ENCODE data around the gene DNAJC5. TPM values are rescaled to one million over a fixed set of nuclear protein-coding genes. Genes with fewer than 3 reads are reported as not detected.
"Not testable (repeated sequence)": the region's sequence is repeated elsewhere in the genome, so short reads cannot be mapped to it uniquely, and the experiment has no call there.

Gene DNAJC5
- total and polyA plus RNA-seq, 4 donors = 25.1 to 64.5 (median 37.3) TPM

- no peak overlapping the region for H3K4me3 ChIP-seq
- H3K36me3 ChIP-seq (ENCODE audit: control insufficient read depth in 4 of 4, insufficient read depth in 4 of 4, low read length in 4 of 4) = peaks cover 0 to 5% (median 2%) of the 10 kb centered on the region in 4 donors
- ATAC-seq (ENCODE audit: insufficient read depth, low FRiP score) = no peak
- no peak for TF ChIP-seq CTCF (IDR thresholded peaks at IDR 0.05; ENCODE audit: control extremely low read depth, extremely low read depth)
- peaks cover 0 to 3% (median 0%) of the 10 kb centered on the region in 5 donors for H3K4me1 ChIP-seq (ENCODE audit: control insufficient read depth in 5 of 5, insufficient read depth in 5 of 5, low read length in 5 of 5)
- WGBS, 2 donors = 93 to 96% methylated on average over 12 of the region's 12 CpGs
- H3K27ac ChIP-seq (ENCODE audit: low read depth in 1 of 2, low read length in 1 of 2) = no peak overlapping the region
- H3K9ac ChIP-seq (ENCODE audit: insufficient read depth in 1 of 2, low read length in 2 of 2) = no peak overlapping the region
- no peaks in the 10 kb centered on the region for H3K27me3 ChIP-seq (ENCODE audit: control insufficient read depth in 3 of 3, insufficient read depth in 3 of 3, low read length in 2 of 3)
- no peaks in the 10 kb centered on the region for H3K9me3 ChIP-seq (ENCODE audit: control insufficient read depth in 4 of 4, insufficient read depth in 3 of 4, low read length in 3 of 4)
- DNase-seq = no peak
Measured at GRCh38 chr20:63913768-63914167, 18.8 kb downstream of the DNAJC5 start.

- WGBS, 2 donors = 87 to 98% methylated on average over 6 of the region's 6 CpGs
- Histone ChIP-seq H3K27me3 (ENCODE audit: control insufficient read depth in 3 of 3, insufficient read depth in 3 of 3, low read length in 2 of 3) (no peaks in the 10 kb centered on the region), H3K27ac (ENCODE audit: low read depth in 1 of 2, low read length in 1 of 2) (no peak overlapping the region), H3K9me3 (ENCODE audit: control insufficient read depth in 4 of 4, insufficient read depth in 3 of 4, low read length in 3 of 4) (no peaks in the 10 kb centered on the region), H3K9ac (ENCODE audit: insufficient read depth in 1 of 2, low read length in 2 of 2) (no peak overlapping the region), H3K4me1 (ENCODE audit: control insufficient read depth in 5 of 5, insufficient read depth in 5 of 5, low read length in 5 of 5) (peaks cover 0 to 3% (median 0%) of the 10 kb centered on the region in 5 donors), H3K4me3 (no peak overlapping the region), H3K36me3 (ENCODE audit: control insufficient read depth in 4 of 4, insufficient read depth in 4 of 4, low read length in 4 of 4) (peaks cover 0 to 13% (median 4%) of the 10 kb centered on the region in 4 donors)
- no peak for ATAC-seq (ENCODE audit: insufficient read depth, low FRiP score)
- TF ChIP-seq CTCF (IDR thresholded peaks at IDR 0.05; ENCODE audit: control extremely low read depth, extremely low read depth) = no peak
- DNase-seq = no peak
Measured at GRCh38 chr20:63915471-63915870, 20.5 kb downstream of the DNAJC5 start.

GRCh38 chr20:63916371-63916939 lies 21.5 kb downstream of the DNAJC5 start:
- DNase-seq; H3K9me3 ChIP-seq (ENCODE audit: control insufficient read depth in 4 of 4, insufficient read depth in 3 of 4, low read length in 3 of 4); H3K4me1 ChIP-seq (ENCODE audit: control insufficient read depth in 5 of 5, insufficient read depth in 5 of 5, low read length in 5 of 5); H3K27me3 ChIP-seq (ENCODE audit: control insufficient read depth in 3 of 3, insufficient read depth in 3 of 3, low read length in 2 of 3); H3K9ac ChIP-seq (ENCODE audit: insufficient read depth in 1 of 2, low read length in 2 of 2); H3K27ac ChIP-seq (ENCODE audit: low read depth in 1 of 2, low read length in 1 of 2); ATAC-seq (ENCODE audit: insufficient read depth, low FRiP score); H3K4me3 ChIP-seq: not testable (repeated sequence)
- 94 to 96% methylated on average over 8 of the region's 8 CpGs for WGBS, 2 donors
- peaks cover 0 to 13% (median 4%) of the 10 kb centered on the region in 4 donors for H3K36me3 ChIP-seq (ENCODE audit: control insufficient read depth in 4 of 4, insufficient read depth in 4 of 4, low read length in 4 of 4)

- no peak overlapping the region for H3K4me3 ChIP-seq
- no peak for TF ChIP-seq CTCF (IDR thresholded peaks at IDR 0.05; ENCODE audit: control extremely low read depth, extremely low read depth)
- no peak overlapping the region for H3K27ac ChIP-seq (ENCODE audit: low read depth in 1 of 2, low read length in 1 of 2)
- peaks cover 0 to 2% (median 0%) of the 10 kb centered on the region in 5 donors for H3K4me1 ChIP-seq (ENCODE audit: control insufficient read depth in 5 of 5, insufficient read depth in 5 of 5, low read length in 5 of 5)
- no peaks in the 10 kb centered on the region for H3K27me3 ChIP-seq (ENCODE audit: control insufficient read depth in 3 of 3, insufficient read depth in 3 of 3, low read length in 2 of 3)
- ATAC-seq (ENCODE audit: insufficient read depth, low FRiP score) (no peak), DNase-seq (no peak)
- WGBS, 2 donors = 92 to 93% methylated on average over 11 of the region's 11 CpGs
- peaks cover 0 to 18% (median 4%) of the 10 kb centered on the region in 4 donors for H3K36me3 ChIP-seq (ENCODE audit: control insufficient read depth in 4 of 4, insufficient read depth in 4 of 4, low read length in 4 of 4)
- H3K9me3 ChIP-seq (ENCODE audit: control insufficient read depth in 4 of 4, insufficient read depth in 3 of 4, low read length in 3 of 4) = no peaks in the 10 kb centered on the region
- H3K9ac ChIP-seq (ENCODE audit: insufficient read depth in 1 of 2, low read length in 2 of 2) = no peak overlapping the region
Measured at GRCh38 chr20:63917811-63918210, 22.9 kb downstream of the DNAJC5 start.
